Activated naive CD8-positive, alpha-beta T cell treated with anti-CD3 and anti-CD28 coated beads, Interleukin-2, amount 50 U/mL, for 24 hours (primary cell): Measurements from ENCODE around the gene CCN5.
"Not testable (repeated sequence)": the region's sequence is repeated elsewhere in the genome, so short reads cannot be mapped to it uniquely, and the experiment has no call there.

Experiments used
- ATAC-seq: fragments of 150-1000 bp; cut with Tn5 transposase; one replicate; pipeline ENCODE4 v1.10.0; 2021
- DNase-seq: peaks from one replicate; pipeline ENCODE4 v3.0.0; 2021
- H3K27ac Mint-ChIP-seq: one replicate; pipeline ENCODE4 v1.8.0; 2021; ENCODE audit warnings: mild to moderate bottlenecking, mixed read lengths
- H3K27me3 Mint-ChIP-seq: one replicate; pipeline ENCODE4 v1.8.0; 2021; ENCODE audit warnings: mixed read lengths
- H3K36me3 Mint-ChIP-seq: one replicate; pipeline ENCODE4 v1.8.0; 2021; ENCODE audit warnings: low read depth, mixed read lengths
- H3K4me1 Mint-ChIP-seq: one replicate; pipeline ENCODE4 v1.8.0; 2021; ENCODE audit warnings: mixed read lengths
- H3K4me3 Mint-ChIP-seq: one replicate; pipeline ENCODE4 v1.8.0; 2021; ENCODE audit warnings: mild to moderate bottlenecking, moderate library complexity, mixed read lengths
- H3K9me3 Mint-ChIP-seq: one replicate; pipeline ENCODE4 v1.8.0; 2021; ENCODE audit warnings: mixed read lengths

Gene CCN5

DNA sequence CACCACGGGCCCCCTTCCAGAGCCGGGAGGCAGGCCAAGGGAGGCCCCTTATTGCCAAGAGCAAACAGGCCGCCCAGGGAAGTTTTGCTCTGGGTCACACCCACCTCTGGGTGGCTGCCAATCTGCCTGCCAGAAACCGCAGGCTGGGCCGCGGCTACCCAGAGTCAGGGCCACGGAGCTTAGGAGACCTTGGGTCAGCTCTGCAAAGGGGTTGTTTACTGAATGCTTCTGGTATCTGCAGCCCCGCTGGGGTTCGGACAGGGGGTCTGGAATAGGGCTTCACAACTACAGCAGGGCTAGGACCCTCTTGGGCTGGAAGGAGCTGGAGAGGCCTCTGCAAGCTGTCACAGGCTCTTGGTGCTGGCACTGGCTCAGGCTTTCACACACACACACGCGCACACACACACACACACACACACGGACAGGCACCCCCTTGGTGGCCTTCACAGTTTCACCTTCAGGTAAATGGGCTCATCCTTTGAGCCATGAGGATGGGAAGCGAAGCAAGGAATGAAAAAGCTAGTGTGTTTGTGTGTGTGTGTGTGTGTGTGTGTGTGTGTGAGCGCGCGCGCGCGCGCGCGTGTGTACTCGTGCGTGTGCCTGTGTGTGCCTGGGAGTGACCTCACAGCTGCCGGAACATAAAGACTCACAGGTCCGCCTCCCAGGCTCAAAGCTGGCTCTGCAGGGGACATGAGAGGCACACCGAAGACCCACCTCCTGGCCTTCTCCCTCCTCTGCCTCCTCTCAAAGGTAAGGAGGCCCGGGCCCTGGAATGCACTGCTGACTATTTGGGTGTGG, at the start of gene CCN5:
Gene CCN5 (plus strand): TSS at position 669 of the 798 bp plus-strand sequence. CDS start 22 bp downstream, at position 691.
- Mint-ChIP-seq H3K4me3 (no peak within 1 kb of the TSS), H3K27ac (no peak within 1 kb of the TSS), H3K36me3 (no peaks in the 10 kb centered on the region), H3K9me3 (no peaks in the 10 kb centered on the region), H3K27me3 (peaks cover 2% of the 10 kb centered on the region), H3K4me1 (no peaks in the 10 kb centered on the region)
- ATAC-seq (no peak), DNase-seq (no peak)

DNA sequence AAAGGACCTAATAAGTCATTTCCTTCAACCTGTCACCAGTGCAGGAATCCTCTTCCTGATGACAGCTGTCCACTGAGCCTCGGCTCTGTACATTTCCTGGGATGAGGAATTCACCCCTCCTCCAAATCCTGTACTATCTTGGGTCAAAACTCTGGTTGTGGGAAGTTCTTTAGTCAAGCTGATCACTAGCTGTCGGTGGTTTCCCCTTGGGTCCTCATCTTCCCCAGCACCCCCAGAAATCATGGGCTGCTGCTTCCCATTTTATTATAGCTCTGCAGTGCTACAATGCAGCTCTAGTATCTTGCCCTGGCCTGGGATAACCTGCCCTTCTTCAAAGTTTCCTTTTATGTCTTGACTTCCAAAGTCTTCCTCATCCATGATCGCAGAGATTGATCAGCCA, 49.1 kb upstream of the CCN5 start:
- Mint-ChIP-seq H3K27ac (no peak overlapping the region), H3K36me3 (no peaks in the 10 kb centered on the region)

DNA sequence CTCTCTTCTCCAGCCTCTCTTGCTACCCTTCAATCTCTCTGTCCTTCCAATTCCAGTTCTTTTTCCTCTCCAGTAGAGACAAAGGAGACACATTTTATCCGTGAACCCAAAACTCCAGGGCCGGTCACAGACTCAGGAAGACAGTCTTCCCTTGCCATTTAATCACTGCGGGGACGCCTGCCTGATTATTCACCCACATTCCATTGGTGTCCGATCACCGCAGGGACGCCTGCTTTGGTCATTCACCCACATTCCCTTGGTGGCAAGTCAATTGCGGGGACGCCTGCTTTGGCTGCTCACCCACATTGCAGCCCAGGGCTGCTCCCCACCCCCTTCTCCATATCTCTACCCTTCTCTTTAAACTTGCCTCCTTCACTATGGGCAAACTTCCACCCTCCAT, 44.3 kb upstream of the CCN5 start:
- peak overlapping the region; percentile 80 for H3K4me3 Mint-ChIP-seq
- DNase-seq, H3K36me3 Mint-ChIP-seq, H3K4me1 Mint-ChIP-seq, H3K27me3 Mint-ChIP-seq, H3K9me3 Mint-ChIP-seq, ATAC-seq: not testable (repeated sequence)
- peak overlapping the region; percentile 85 for H3K27ac Mint-ChIP-seq

More for the DNA sequence above, 49.1 kb upstream of the CCN5 start:
- DNase-seq (no peak), ATAC-seq (no peak)
- no peak overlapping the region for H3K4me3 Mint-ChIP-seq
- peaks cover 5% of the 10 kb centered on the region for H3K4me1 Mint-ChIP-seq
- no peaks in the 10 kb centered on the region for H3K27me3 Mint-ChIP-seq
- H3K9me3 Mint-ChIP-seq = no peaks in the 10 kb centered on the region

GRCh38 chr20:44671541-44671940, 43.6 kb upstream of the CCN5 start:
- ATAC-seq (peak; percentile 84), DNase-seq (peak; percentile 68)
- H3K9me3 Mint-ChIP-seq, H3K36me3 Mint-ChIP-seq, H3K27me3 Mint-ChIP-seq, H3K4me1 Mint-ChIP-seq: not testable (repeated sequence)
- H3K27ac Mint-ChIP-seq = peak overlapping the region; percentile 85
- peak overlapping the region; percentile 80 for H3K4me3 Mint-ChIP-seq

DNA sequence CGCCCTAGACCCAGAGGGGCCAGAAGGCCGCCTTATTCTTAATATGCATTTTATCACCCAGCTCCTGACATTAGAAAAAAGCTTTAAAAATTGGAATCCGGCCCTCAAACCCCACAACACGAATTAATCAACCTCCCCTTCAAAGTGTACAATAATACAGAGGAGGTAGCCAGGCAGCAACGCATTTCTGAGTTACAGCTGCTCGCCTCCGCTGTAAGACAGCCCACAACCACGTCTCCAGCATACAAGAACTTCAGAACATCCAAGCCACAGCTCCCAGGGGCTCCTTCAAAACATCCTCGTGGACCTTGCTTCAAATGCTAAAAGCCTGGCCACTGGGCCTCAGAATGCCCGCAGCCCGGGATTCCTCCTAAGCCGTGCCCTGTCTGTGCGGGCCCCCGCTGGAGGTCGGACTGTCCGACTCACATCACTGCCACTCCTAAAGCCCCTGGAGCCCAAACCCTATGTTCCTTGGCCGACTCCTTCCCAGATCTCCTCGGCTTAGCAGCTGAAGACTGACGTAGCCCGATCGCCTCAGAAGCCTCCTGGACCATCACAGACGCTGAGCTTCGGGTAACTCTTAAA, 42.8 kb upstream of the CCN5 start:
- not testable (repeated sequence) for H3K9me3 Mint-ChIP-seq, H3K4me3 Mint-ChIP-seq, DNase-seq, H3K4me1 Mint-ChIP-seq, H3K27me3 Mint-ChIP-seq, H3K36me3 Mint-ChIP-seq, ATAC-seq
- H3K27ac Mint-ChIP-seq = peak overlapping the region; percentile 57

- H3K4me3 Mint-ChIP-seq = no peak overlapping the region
- no peak for ATAC-seq
- no peaks in the 10 kb centered on the region for H3K9me3 Mint-ChIP-seq
- H3K36me3 Mint-ChIP-seq = no peaks in the 10 kb centered on the region
- no peak overlapping the region for H3K27ac Mint-ChIP-seq
- H3K4me1 Mint-ChIP-seq = no peaks in the 10 kb centered on the region
- H3K27me3 Mint-ChIP-seq = no peaks in the 10 kb centered on the region
- no peak for DNase-seq
Observed at GRCh38 chr20:44678242-44678641, 36.9 kb upstream of the CCN5 start.

DNA sequence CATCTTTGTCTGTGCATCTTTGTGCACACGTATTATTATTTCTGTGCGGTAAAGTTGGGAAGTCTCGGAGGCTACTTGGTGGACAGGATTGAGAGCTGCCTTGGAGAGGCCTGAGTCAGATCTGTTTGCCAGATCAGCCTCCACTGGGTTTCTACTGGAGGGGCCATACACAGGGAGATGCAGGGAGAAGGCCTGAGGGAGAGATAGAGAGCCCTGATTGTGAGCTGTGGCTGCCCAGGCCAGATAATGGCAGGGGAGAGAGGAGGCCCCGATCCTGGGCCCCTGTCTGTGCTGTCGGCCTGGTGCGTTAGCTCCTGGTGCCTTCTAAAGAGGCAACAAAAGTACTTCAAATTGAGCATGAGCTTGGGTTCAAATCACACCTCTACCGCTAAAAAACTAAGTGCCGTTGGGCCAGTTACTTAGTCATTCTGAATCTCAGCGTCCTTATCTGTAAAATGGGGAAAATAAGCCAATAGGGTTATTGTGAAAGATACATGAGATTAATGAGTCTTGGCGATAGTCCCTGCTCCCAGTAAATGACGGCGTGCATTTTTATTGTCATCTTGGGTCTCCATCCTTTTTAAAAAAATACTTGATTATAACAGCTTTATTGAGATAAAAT, 36.1 kb upstream of the CCN5 start:
- no peak overlapping the region for H3K27ac Mint-ChIP-seq
- DNase-seq = no peak
- no peak for ATAC-seq

DNA sequence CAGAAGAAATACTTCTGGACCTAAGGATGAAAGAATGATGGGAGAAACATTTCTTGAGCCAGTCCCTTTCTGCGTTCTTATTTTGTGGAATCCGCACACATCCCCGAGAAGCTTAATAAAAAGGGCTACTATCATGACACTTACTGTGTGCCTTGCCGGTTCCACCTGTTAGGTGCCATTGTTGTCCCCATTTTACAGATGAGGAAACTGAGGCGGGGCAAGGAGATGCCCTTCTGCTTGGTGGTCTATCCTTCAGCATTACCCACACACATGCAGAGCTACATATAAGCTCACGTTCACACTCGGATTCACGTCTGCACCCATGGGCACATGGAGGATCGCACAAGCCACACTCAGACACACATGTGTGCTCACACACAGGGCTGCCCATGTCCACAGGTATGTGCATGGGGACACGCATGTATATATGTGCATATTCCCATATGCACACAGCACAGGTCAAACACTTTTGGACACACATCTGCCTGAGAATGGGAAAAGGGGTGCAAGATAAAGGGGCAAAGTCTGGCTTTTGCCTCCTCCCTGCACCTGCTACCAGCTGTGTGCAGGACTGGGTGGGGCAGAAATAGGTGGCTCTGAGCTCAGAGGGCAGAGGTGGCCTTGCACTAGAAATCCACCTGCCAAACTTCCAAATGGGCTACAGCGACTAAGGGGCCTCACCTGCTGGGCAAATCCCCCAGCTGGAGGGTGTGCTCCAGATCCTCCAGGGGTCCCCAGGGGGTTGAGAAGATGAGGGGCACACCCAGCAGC, 33.2 kb upstream of the CCN5 start:
- Mint-ChIP-seq H3K27ac (no peak overlapping the region), H3K9me3 (no peaks in the 10 kb centered on the region), H3K4me3 (no peak overlapping the region), H3K4me1 (peaks cover 7% of the 10 kb centered on the region), H3K36me3 (no peaks in the 10 kb centered on the region), H3K27me3 (no peaks in the 10 kb centered on the region)
- no peak for ATAC-seq
- DNase-seq = no peak

More for the DNA sequence above, 36.1 kb upstream of the CCN5 start:
- Mint-ChIP-seq H3K4me3 (no peak overlapping the region), H3K4me1 (peaks cover 2% of the 10 kb centered on the region), H3K36me3 (no peaks in the 10 kb centered on the region), H3K27me3 (no peaks in the 10 kb centered on the region), H3K9me3 (no peaks in the 10 kb centered on the region)

- no peaks in the 10 kb centered on the region for H3K36me3 Mint-ChIP-seq
- H3K9me3 Mint-ChIP-seq = no peaks in the 10 kb centered on the region
- ATAC-seq = no peak
- no peak overlapping the region for H3K4me3 Mint-ChIP-seq
- no peaks in the 10 kb centered on the region for H3K27me3 Mint-ChIP-seq
- H3K27ac Mint-ChIP-seq = no peak overlapping the region
- H3K4me1 Mint-ChIP-seq = peaks cover 7% of the 10 kb centered on the region
- peak; percentile 25 for DNase-seq
Observed at GRCh38 chr20:44683263-44684046, 31.7 kb upstream of the CCN5 start.

- Mint-ChIP-seq H3K27me3 (no peaks in the 10 kb centered on the region), H3K4me1 (peaks cover 7% of the 10 kb centered on the region), H3K4me3 (no peak overlapping the region), H3K9me3 (no peaks in the 10 kb centered on the region), H3K36me3 (no peaks in the 10 kb centered on the region), H3K27ac (no peak overlapping the region)
- no peak for ATAC-seq
- no peak for DNase-seq
Observed at GRCh38 chr20:44684047-44684967, 30.9 kb upstream of the CCN5 start.

- Mint-ChIP-seq H3K4me3 (no peak overlapping the region), H3K4me1 (peaks cover 7% of the 10 kb centered on the region), H3K9me3 (no peaks in the 10 kb centered on the region), H3K27ac (no peak overlapping the region), H3K27me3 (no peaks in the 10 kb centered on the region), H3K36me3 (no peaks in the 10 kb centered on the region)
- ATAC-seq (no peak), DNase-seq (no peak)
Observed at GRCh38 chr20:44686934-44687333, 28.2 kb upstream of the CCN5 start.

DNA sequence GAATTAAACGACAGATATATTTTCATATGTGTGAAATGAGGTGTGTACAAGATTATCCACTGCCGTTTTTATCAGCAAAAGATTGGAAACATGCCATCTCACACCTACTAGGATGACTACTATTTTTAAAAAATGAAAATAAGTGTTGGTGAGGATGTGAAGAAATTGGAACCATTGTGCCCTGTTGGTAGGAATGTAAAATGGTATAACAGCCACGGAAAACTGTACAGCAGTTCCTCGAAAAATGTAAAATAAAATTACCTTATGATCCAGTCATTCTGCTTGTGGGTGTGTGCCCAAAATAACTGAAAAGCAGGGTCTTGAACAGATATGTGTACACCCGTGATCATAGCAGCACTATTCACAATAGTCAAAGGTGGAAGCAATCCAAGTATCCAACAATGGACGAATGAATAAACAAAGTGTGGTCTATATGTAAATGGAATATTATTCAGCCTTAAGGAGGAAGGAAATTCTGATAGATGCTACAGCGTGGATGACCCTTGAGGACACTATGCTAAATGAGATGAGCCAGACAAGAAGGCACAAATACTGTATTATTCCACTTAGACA, 27.0 kb upstream of the CCN5 start:
- Mint-ChIP-seq H3K27ac (no peak overlapping the region), H3K4me3 (no peak overlapping the region), H3K9me3 (no peaks in the 10 kb centered on the region), H3K4me1 (peaks cover 7% of the 10 kb centered on the region), H3K27me3 (no peaks in the 10 kb centered on the region), H3K36me3 (no peaks in the 10 kb centered on the region)
- no peak for DNase-seq
- no peak for ATAC-seq

GRCh38 chr20:44689809-44690208, 25.4 kb upstream of the CCN5 start:
- Mint-ChIP-seq H3K36me3 (no peaks in the 10 kb centered on the region), H3K4me3 (no peak overlapping the region), H3K9me3 (no peaks in the 10 kb centered on the region), H3K27me3 (no peaks in the 10 kb centered on the region), H3K27ac (no peak overlapping the region), H3K4me1 (peaks cover 5% of the 10 kb centered on the region)
- ATAC-seq (no peak), DNase-seq (no peak)
